ENCODE results near the gene TPRG1L.

TPRG1L gene

GRCh38 chr1:3632716-3633343 is 8.0 kb downstream of the TPRG1L start:
- TF ChIP-seq CTCF (IDR thresholded peaks at IDR 0.05; ENCODE audit: control insufficient read depth, insufficient read depth, low read depth, low read length, missing control alignments), result no peak
- H3K4me3 ChIP-seq (ENCODE audit: control insufficient read depth, low read depth, low read length), result no peak overlapping the region
- no peak for DNase-seq (ENCODE audit: low read depth)

DNA sequence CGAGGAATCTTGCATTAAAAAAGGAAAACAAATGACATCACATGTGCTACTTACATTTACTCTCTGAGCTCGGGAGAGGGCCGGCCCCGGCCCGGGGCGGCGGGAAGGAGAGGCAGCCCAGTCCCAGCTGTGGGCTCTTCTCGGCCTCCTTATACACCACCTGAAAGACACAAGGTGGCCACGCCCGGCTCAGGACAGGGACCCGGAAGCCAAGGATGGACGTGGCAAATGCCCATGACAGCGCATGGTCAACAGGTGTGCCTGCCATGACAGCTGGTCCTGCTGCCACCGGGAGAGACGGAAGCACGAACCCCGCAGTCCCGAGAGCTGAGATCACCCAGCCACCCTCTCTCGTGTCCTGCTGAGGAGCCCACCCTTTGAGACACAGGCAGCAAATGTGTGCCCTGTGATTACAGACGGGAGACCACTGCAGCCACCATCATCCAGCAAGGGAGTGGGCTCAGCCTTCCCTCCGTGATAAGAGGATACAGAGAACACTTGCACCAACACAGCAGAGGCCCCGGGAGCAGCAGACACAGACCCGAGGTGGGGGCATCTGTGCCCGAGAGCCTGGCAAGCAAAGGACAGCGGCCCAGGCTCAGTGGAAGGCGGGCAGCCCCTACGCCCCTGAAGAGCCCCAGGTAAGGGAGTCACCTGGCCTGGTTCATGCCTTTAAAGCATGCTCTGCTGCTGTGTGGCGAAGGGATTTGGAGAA is 8.7 kb downstream of the TPRG1L start:
- TF ChIP-seq CTCF (IDR thresholded peaks at IDR 0.05; ENCODE audit: control insufficient read depth, insufficient read depth, low read depth, low read length, missing control alignments), result no peak
- no peak overlapping the region for H3K4me3 ChIP-seq (ENCODE audit: control insufficient read depth, low read depth, low read length)
- DNase-seq (ENCODE audit: low read depth), result no peak

GRCh38 chr1:3634059-3634800 is 9.4 kb downstream of the TPRG1L start:
- no peak overlapping the region for H3K4me3 ChIP-seq (ENCODE audit: control insufficient read depth, low read depth, low read length)
- no peak for DNase-seq (ENCODE audit: low read depth)
- TF ChIP-seq CTCF (IDR thresholded peaks at IDR 0.05; ENCODE audit: control insufficient read depth, insufficient read depth, low read depth, low read length, missing control alignments), result no peak

DNA sequence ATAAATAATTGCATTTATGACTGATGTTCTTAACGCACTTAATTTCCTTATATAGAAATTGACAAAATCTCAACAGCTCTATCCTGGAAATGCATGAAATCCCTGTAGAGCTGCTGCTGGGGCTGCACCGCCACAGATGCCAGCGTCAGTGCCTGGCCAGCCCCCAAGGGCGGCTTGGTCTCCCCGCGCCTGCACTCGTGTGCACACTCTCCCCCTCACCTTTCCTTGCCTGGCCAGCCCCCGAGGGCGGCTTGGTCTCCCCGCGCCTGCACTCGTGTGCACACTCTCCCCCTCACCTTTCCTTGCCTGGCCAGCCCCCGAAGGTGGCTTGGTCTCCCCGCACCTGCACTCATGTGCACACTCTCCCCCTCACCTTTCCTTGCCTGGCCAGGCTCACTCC is 11.3 kb downstream of the TPRG1L start:
- no peak overlapping the region for H3K4me3 ChIP-seq (ENCODE audit: control insufficient read depth, low read depth, low read length)
- no peak for TF ChIP-seq CTCF (IDR thresholded peaks at IDR 0.05; ENCODE audit: control insufficient read depth, insufficient read depth, low read depth, low read length, missing control alignments)
- no peak for DNase-seq (ENCODE audit: low read depth)

GRCh38 chr1:3636531-3636930 is 11.7 kb downstream of the TPRG1L start:
- no peak overlapping the region for H3K4me3 ChIP-seq (ENCODE audit: control insufficient read depth, low read depth, low read length)
- DNase-seq (ENCODE audit: low read depth), result no peak
- no peak for TF ChIP-seq CTCF (IDR thresholded peaks at IDR 0.05; ENCODE audit: control insufficient read depth, insufficient read depth, low read depth, low read length, missing control alignments)

DNA sequence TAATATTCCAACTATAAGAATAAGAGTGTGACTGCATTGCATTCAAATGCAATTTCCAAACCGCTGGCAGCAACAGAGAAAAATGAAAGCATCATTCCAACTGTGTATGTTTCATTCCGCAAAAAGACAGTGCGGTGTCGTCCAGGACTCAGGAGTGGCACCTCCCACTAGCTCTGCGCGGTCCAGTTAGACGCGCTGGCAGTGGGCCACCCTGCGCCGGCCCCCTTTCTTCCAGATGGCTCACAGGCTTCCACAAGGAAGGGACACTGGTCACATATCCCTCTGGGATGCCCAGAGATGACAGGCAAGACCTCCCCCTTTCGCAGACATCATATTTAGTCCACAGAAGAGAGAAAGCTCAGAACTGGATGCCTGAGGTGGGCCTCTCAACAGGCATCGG is 13.2 kb downstream of the TPRG1L start:
- no peak for TF ChIP-seq CTCF (IDR thresholded peaks at IDR 0.05; ENCODE audit: control insufficient read depth, insufficient read depth, low read depth, low read length, missing control alignments)
- H3K4me3 ChIP-seq (ENCODE audit: control insufficient read depth, low read depth, low read length), result no peak overlapping the region
- no peak for DNase-seq (ENCODE audit: low read depth)

Measured in AG09309 (cell line).